ENCODE measurements around the gene GM2A. TPM values are rescaled to one million over a fixed set of nuclear protein-coding genes. Genes with fewer than 3 reads are reported as not detected.

GM2A gene
- total RNA-seq, 1 donor from 2014 or later, result 16.9 TPM

DNA sequence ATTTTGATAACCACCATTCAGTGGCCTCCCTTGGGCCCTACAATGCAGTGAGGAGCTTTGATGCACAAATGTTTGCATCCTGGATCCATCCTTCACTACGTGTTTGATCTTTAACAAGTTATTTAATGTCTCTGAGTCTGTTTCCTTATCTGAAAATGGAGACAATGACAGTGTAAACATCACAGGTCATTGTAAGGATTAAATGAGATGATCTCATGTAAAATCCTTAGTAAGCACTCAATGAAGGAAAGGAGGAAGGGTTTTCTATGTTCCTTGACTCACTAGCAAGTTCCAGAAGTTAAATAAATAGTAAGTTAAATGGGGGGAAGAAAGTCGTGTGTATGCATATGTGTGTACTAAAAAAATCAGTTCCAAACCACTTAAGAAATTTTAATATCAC is 60.4 kb downstream of the GM2A start:
- Mint-ChIP-seq H3K4me1 (ENCODE audit: low read depth) (no peaks in the 10 kb centered on the region), H3K27me3 (ENCODE audit: insufficient read depth) (peaks cover 17% of the 10 kb centered on the region), H3K36me3 (ENCODE audit: low read depth) (no peaks in the 10 kb centered on the region), H3K9me3 (peaks cover 15% of the 10 kb centered on the region), H3K4me3 (no peak overlapping the region), H3K27ac (no peak overlapping the region)
- intact Hi-C loops (cut with micrococcal nuclease), result no loop called here
- no peak for DNase-seq (ENCODE audit: low spot score)

DNA sequence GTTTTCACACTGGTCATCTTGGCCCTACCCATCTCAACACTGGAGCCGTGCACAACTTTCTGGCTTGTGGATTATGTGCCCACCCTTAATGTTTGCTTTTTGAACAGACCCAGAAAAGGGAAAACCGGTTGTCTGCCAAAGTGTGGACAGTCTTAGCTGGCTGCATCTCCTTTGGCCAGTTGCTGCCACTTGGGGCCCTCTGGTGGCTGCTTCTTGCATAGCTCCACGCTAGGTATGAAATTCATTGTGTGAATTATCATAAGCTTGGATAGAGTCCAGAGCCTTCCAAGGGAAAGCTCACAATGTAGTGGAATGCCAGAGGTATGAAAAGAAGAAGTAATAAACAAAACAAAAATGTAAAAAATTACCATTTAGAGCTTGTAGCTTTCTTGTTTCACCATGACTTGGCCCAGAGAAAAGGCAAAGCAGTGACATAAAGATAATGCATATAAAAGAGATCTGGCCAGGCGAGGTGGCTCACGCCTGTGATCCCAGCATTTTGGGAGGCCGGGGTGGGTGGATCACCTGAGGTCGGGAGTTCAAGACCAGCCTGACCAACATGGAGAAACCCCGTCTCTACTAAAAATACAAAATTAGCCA is 63.1 kb downstream of the GM2A start:
- Mint-ChIP-seq H3K9me3 (peaks cover 4% of the 10 kb centered on the region), H3K4me1 (ENCODE audit: low read depth) (no peaks in the 10 kb centered on the region), H3K27ac (no peak overlapping the region), H3K4me3 (no peak overlapping the region), H3K27me3 (ENCODE audit: insufficient read depth) (peaks cover 10% of the 10 kb centered on the region), H3K36me3 (ENCODE audit: low read depth) (no peaks in the 10 kb centered on the region)
- DNase-seq (ENCODE audit: low spot score), result peak; percentile 17
- intact Hi-C loops (cut with micrococcal nuclease), result loop anchor here (2.0 to 5.0 kb wide), 4 partner anchors 79 to 189 kb away; partner anchors contain the start of gene CCDC69

DNA sequence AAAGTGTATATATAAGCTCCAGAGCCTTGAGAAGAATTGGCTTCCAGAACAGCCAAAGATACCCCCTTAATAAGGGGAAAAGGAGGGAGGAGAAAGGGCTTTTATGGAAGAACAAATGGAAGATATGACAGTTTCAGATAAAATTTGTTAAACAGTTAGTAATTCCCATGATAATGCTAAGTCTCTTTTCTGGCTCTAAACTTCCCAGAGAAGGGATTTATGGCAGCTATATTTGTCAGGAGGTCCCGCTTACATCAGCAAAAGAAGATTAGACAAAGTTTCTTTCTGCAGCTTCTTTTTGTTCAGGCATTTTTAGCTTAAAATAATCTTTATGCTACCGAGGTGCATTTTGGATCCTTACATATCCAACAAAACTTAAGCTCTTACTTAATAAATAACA is 64.9 kb downstream of the GM2A start:
- Mint-ChIP-seq H3K9me3 (no peaks in the 10 kb centered on the region), H3K36me3 (ENCODE audit: low read depth) (no peaks in the 10 kb centered on the region), H3K4me3 (no peak overlapping the region), H3K27me3 (ENCODE audit: insufficient read depth) (peaks cover 10% of the 10 kb centered on the region), H3K4me1 (ENCODE audit: low read depth) (no peaks in the 10 kb centered on the region), H3K27ac (no peak overlapping the region)
- DNase-seq (ENCODE audit: low spot score), result no peak
- intact Hi-C loops (cut with micrococcal nuclease), result loop anchor here (2.0 to 5.0 kb wide), 4 partner anchors 81 to 191 kb away; partner anchors contain the start of gene CCDC69

GRCh38 chr5:151318850-151319732 is 66.1 kb downstream of the GM2A start:
- Mint-ChIP-seq H3K4me1 (ENCODE audit: low read depth) (no peaks in the 10 kb centered on the region), H3K36me3 (ENCODE audit: low read depth) (no peaks in the 10 kb centered on the region), H3K27ac (no peak overlapping the region), H3K27me3 (ENCODE audit: insufficient read depth) (peaks cover 14% of the 10 kb centered on the region), H3K4me3 (no peak overlapping the region), H3K9me3 (no peaks in the 10 kb centered on the region)
- DNase-seq (ENCODE audit: low spot score), result no peak
- intact Hi-C loops (cut with micrococcal nuclease), result loop anchor here (5.0 kb wide), 3 partner anchors 82 to 183 kb away; partner anchors contain the start of gene CCDC69

Other genes with a start within 250 kb of the GM2A start
- not detected in 2 replicates for gene GPX3, start 232.6 kb upstream of the GM2A start, total RNA-seq
- 287 and 304 TPM in 2 replicates for gene TNIP1, start 172.2 kb upstream of the GM2A start, total RNA-seq
- gene ANXA6, start 95.4 kb upstream of the GM2A start, total RNA-seq, result 286 and 301 TPM in 2 replicates
- 24.3 and 25.4 TPM in 2 replicates for gene CCDC69, start 29.1 kb upstream of the GM2A start, total RNA-seq
- gene SLC36A3, start 50.6 kb downstream of the GM2A start, total RNA-seq, result not detected in 2 replicates
- not detected in 2 replicates for gene SLC36A2, start 94.4 kb downstream of the GM2A start, total RNA-seq
- 5.8 and 7.9 TPM in 2 replicates for gene SLC36A1, start 194.4 kb downstream of the GM2A start, total RNA-seq

All from activated T-helper 1 cell treated with anti-CD3 and anti-CD28 coated beads, Interleukin-12 subunit alpha, Interleukin-12 subunit beta, Interleukin-2, Interleukin-4 antibody, amounts not matched to agents 30 ng/mL and 10 ng/mL and 1 ng/mL, durations not matched to agents 14 hours and 24 hours and 36 hours (primary cell).